Stimulated activated CD4-positive, alpha-beta T cell treated with anti-CD3 and anti-CD28 coated beads, Interleukin-12 subunit alpha, Interleukin-12 subunit beta, amount 100 ng/mL, for 24 hours (primary cell): ENCODE results near the gene MTAP.

Experiments used
- DNase-seq, 2 experiments: peaks; one replicate each; pipeline ENCODE4 v3.0.0-alpha.2; 2020; ENCODE audit warnings: low read depth in 2 of 2

Gene MTAP

DNA sequence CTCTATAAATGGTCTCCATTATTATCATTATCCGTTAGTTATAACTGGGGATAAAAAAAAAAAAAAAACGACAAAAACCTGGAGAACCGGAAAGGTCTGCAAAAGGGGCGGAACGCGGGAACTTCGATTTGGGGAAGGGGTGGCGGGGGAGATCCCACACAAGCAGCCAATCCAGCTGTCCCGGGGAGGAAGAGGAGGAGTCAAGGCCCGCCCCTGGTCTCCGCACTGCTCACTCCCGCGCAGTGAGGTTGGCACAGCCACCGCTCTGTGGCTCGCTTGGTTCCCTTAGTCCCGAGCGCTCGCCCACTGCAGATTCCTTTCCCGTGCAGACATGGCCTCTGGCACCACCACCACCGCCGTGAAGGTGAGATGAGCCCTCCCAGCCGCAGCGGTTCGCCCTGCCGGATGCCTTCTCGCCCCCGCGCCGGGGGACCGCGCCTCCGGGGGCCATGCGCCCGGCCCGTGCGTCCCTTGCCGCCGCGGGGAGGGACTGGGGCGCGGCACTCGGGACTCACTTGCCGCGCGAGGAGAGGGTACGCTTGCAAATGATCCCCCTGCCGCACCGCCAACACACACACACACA, at the start of gene MTAP:
MTAP (plus strand) TSS at position 219 of the 583 bp plus-strand sequence; CDS start at position 332, 113 bp downstream.
- DNase-seq = peak; percentile 66 to 79

DNA sequence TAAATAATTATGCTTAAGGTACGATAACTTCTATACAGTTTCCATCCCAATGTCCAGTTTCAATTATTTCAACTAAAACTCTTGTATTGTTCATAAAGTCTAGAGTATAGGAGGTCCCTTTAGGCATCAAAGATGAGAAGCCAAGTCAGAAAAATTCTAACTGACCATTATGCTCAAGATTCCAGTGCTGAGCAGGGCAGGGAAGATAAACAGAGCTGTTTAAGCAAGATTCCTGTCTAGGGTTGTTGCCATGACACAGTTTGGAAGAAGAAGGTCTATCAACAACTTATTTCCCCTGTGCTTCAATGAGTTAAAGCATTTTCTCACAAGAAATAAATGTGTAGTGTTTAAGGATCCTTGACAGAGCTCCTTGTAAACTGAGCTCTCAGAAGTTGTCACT, 48.9 kb upstream of the MTAP start:
- DNase-seq = no peak

DNA sequence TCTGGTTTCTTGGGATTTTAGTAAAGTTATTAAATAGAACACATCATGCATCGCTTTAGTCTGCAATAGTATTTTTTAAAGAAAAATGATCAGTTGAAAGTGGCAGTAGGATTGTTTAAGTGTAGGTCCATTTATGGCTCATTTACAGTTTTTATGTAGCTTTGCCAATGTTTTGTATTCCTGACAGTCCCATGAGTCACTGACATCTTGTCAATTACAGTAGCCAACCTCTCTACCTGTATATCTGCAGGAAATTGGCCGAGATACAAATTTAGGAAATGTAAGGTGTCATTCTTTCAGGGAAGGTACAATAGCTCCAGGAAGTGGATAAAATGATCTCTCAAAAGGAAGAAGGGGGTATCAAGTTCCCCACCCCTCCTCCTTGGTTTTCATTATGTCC, 47.7 kb upstream of the MTAP start:
- no peak for DNase-seq

DNA sequence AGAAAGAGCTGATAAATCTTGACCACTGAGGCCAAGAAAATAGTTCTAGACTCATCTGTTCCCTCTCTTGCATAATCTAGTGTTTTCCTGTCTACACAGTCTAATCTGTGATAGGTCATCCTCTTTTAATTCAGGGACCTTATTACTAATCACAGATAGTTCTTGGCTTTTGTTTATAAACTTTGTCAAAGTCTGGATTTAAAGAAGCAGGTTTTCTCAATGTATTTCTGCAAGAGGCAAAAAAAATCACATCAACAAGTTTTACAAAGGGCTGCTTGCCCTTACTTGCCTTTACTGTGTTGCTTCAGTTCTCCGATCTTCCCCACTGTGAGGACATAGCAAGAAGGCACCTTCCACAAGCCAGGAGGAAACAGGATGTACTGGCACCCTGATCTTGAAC, 43.9 kb upstream of the MTAP start:
- DNase-seq = no peak

DNA sequence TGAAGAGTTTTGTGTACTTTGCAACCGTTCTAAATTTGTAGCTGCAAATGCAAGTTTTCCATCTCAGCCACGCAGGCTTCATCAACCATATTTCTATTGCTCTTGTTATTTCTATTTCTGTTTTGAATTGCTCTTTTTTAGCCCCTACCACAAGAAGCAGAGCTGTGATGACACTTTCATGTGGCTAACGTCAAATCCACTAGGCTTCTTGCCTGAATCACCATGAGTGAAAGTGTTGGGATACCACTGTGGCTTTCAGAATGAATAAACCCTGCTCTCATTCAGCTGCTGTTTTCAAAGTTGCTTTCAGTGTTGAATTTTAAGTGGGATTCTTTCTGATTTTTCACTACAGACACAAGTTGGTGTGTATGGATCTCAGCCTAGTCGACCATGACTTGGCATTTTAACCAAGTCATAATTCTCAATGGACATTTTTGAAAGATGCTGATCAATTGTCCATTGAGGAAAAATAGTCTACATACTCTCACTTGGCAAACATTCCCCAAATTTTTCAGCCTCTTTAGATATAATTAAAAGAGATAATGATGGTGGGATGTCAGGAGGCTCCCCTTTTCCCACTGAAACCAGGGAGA, 41.0 kb upstream of the MTAP start:
- peak; percentile 3 to 11 for DNase-seq

DNA sequence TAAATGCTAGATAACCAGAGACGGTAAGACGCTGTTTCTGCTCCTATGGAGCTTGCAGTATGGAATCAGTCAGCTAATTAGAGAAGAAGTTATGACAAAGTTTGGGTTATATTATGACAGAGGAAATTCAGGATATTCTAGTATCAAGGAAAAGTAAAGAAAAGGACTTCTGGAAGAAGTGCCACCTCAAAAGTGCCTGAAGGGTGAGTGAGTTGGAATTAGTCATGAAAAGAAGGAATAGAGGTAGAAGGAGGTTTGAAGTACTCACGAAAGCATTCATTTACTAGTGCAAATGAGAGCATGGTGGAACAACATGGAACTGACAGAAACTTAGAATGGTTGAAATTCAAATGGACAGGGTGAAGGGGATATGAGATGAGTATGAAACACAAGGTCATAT, 40.4 kb upstream of the MTAP start:
- DNase-seq = no peak

DNA sequence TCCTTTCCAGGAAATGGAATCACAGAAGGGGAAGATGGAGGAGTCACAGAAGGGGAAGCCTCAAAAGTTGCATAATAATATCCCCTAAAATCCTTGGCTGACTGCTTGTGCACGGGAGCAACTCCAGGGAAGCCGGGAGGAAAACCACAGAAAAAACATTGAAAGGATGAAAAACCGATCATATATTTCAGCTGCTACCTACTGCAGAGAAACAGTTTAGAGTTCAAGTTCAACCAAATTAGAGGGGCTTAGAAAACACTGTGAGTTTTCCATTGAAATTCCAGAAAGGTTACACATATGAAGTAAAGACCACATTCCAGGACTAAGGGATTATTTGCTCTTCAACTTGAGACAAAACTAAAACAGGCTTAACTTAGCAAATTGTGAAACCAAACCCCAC, 37.6 kb upstream of the MTAP start:
- DNase-seq = no peak

DNA sequence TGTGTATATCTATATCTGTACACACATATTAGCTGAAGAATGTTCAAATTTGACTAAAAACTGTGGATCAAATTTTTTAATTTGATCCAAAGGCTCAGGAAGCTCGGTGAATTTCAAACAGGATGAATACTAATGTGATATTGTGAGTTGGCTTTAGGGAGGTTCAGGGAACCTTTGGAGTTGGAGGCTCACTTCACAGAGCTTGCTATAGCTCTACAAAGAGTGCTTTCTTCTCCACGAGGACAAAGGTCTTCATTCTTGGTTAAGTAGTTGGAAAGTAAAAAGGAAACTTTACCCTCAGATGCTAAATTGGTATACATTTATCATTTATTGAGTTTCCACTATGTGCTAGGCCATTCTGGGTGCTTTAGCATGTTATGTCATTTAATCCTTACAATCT, 36.3 kb upstream of the MTAP start:
- no peak for DNase-seq

DNA sequence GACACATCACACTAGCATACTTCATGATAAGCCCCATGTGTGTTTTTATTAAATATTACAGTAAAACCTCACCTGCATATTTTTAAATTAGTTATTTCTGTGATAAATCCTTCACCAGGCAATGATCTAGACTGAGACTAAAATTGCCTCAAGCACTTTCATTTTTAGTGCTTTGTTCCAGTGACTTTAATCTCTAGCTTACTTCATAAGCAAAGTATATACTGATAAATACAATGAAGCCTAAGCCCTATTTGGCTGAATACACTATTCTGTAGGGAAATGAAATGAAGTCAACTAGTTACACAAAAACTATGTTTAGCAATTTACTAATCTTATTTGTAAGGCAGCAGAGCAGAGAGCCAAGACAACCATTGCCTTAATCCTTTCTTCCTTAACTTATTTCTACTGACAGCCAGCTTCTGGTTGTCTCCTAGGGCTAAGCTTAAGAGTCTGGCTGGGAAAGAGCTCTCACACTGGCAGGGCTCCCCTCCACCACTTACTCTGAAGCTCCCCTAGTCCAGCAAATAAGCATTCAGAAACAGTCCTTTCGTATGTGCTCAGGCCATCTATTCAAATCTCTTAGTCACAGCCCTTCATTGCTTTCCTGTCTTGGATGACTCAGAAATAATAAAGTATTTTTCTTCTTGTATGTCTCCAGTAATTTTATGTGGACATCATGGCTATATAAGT, 31.4 kb upstream of the MTAP start:
- no peak for DNase-seq

DNA sequence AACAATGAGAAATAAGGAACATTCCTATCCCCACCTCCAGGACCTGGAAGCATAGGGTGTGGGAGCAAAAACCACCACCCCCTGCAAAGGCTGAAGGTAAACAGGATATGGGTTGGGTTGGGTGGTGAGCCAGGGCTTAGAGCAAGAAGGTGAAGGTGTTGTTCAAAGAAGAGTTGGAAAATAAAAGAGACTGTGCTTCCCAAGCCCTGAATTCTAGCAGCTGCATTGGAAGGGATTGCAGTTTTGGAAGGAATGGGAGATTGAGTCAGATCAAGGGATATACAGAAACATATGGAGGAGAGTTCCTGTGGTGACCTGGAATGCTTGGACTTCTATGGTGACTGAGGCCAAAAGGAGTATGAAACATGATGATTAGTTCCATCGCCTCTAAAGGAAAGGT, 24.7 kb upstream of the MTAP start:
- no peak for DNase-seq

DNA sequence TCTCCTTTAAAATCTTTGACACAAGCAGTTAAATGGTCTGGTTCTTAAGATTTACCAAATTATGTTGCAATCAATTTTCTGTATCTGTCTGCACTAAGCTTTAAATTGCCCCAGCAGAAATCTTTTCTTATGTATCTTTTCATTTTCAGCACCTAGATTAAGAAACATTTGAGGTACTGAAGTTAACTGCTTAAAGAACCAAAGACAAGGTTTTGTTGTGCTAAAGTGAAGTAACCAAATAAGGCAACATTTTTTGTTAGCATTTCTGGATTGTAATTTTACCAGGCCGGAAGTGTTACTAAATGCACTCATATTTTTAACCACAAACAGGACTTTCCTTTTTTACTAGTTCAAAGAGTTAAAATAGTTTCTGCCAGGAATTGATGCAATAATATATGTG, 24.1 kb upstream of the MTAP start:
- DNase-seq = no peak

DNA sequence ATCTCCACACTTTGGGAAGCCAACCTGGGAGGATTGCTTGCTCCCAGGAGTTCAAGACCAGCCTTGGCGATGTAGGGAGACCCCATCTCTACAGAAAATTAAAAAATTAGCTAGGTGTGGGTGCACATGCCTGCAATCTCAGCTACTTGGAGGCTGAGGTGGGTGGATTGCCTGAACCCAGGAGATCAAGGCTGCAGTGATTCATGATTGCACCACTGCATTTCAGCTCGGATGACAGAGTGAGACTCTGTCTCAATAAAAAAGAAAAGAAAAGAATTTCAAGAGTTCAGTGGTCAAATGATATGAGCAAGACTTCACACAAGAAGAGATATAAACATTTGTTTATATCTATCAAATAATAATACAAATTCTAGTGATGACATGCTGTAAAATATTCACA, 23.0 kb upstream of the MTAP start:
- no peak for DNase-seq

DNA sequence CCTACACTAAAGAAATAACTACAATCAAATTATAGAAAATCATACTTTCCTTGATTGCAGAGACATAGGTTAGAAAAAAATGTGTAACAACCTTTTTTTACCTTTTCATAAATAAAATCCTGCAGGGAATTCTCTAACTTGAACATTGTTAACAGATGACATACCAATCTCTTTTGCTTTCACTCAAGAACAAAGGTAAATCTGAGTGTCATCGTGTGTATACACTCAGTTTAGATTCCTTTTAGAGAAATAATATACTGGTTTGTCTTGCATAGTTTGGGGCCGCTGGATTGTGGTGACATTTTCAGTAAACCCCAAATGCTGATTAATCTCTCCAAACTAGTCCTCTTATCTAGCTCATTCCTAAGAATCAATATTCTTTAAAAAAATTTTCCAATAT, 20.8 kb upstream of the MTAP start:
- no peak for DNase-seq

DNA sequence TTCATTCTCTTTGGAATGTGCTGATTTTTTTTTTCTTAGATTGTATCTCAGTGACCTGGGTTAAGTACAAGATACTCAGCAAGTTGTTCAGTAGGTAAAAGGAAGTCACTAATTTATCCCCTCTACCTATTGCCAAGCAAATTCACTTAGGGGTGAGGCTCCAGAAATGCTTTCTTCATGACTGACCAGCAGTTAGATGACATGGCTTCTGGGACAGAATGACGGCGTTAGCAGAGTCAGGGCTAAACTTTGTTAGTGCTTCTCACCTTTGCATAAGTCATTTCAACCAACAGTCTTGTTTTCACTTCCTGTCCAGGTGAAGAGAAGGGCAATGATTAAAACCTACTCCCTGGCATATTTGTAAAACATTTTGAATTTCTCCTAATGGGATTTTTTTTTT, 20.2 kb upstream of the MTAP start:
- no peak for DNase-seq

DNA sequence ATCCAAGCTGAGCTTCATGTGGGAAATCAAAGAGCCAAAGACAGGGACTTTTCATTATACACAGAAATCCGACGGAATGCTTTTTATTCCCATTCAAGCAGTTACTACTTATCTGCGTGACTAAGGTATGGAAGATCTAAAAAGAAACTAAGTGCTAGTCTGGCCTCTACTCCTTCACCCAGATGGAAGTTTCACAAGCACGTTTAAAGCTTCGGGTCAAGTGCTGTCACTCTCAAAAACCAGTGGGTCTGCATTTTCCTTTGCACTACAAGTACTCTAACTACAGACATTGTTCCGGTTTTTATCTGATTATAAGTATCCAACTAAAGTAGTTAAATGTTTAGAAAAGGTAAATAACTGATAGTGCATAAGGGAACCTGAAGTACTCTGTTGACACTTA, 13.7 kb upstream of the MTAP start:
- no peak for DNase-seq

DNA sequence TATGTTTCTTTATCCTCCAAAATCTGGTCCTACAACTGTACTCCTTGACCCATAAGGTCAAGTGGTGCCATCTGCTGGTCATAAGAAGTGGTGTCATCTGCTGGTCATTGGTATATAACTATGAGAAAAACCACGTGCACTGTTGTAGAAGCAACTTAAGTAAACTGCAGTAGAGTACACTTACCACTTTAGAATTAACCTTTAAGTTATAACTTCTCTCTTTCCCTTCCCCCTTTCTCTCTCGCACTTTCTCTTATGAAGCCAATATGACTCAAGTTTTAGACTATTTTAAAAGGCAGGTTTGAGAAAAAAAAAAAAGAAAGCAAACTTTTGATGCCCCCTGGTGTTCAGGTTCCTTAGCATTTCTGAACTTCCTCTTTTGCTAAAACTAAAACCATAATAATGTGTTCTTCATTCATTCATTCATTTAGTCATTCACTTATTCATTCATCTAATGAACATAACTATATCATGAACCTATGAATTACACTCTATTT, 12.8 kb upstream of the MTAP start:
- peak in 1 of 2 experiments; percentile 28 for DNase-seq

DNA sequence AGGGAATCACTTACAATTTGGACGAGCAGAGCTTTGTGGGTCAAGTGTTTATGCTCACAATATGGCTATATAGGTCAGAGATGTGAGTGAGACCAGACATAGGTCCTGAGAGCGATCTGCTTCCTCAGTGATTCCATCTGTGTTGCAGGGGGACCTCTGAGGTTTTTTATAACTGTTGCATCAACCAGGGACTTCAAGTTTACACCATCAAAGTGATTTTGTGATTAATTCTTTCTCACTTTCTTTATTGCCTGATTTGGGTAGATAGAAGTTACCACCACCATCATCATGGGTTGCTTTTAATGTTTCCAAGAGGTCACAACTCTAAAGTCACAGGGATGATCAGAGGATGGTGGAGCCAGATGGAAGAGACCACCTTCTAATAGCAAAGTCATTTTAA, 7.0 kb upstream of the MTAP start:
- DNase-seq = no peak

DNA sequence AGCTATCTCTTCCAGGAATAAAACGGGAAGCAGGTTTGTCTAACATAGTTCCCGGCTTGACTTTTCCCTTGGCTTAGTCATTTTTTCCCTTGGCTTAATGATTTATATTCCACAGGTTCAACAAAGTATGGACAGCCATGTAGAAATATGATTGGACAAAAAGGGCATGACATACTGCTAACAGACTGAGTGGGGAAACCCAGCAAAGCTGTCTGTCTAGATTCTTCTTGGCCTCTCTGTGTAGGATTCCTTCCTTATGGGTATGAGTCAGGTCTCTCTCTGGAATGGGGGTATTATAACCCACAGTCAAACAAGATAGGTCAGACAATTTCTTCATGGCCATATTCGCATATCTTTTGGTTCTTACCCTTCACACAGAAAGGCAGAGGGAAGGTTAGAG, 5.7 kb upstream of the MTAP start:
- DNase-seq = no peak

DNA sequence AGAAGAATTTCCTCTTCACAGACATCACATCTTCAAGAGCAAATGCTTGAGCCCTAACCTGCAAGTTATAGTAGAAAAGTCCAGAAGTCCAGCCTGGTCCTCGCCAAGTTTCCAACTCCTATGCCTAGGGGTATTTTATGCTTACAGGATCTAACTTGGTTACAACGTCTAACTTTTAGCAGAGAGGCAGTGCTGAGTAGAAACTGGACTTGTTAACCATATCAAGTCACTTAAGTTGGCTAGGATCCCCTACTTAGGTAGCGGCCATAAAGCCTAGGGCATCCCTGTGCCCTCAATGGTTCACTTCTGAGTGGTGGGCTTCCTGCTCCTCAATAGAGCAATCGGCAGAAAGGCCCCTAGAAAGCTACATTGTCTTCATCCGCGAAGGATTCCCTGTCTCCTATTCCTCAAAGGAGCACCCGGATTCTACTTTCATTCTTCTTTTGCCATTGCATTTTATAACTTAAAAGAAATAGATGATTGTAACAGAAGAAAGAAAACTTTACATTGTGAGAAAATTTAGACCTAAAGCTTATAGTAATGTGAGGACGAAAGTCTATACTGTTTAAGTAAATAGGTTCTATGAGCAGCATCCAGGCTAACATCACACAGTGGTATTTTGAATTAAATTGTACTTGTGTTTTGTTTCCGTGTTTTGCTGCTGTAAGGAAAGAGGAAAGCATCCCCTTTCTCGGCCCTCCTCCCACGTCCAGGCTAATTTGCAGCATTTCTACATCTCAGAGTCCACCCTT, 1.3 kb upstream of the MTAP start:
- no peak for DNase-seq

DNA sequence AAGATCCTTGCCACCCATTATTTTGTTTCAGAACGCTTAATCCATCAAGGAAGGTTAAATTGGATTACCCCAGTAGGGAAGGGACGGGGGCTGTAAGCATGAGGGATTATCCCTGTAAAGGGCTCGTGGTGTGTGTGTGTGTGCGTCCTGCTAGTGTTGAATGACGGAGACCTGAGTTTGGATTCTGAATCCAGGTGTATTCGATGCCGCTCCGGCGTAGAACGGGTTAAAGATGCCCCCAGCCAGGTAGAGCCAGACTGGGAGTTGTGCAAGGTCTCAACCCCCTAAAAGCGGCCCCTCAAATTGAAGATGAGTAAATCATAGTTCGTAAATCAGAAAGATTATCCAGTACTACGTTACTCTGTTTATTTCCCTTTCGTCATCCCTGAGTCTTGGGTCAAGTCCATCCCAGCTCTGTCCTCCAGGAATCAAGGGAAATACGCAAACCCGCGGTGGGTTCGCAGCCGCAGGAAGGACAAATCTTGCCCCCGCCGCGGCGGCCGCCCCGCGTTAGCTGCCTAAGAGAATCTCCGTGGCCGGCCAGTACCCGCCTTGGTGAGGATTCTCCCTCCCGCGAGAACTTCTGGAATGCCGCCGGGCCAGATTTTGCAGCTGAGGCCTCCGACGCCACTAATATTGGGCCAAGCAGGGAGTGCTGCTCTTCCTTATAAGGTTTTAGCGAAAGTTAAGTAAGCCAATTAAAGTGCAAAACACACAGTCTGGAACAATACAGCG, 586 bp upstream of the MTAP start:
- no peak for DNase-seq

DNA sequence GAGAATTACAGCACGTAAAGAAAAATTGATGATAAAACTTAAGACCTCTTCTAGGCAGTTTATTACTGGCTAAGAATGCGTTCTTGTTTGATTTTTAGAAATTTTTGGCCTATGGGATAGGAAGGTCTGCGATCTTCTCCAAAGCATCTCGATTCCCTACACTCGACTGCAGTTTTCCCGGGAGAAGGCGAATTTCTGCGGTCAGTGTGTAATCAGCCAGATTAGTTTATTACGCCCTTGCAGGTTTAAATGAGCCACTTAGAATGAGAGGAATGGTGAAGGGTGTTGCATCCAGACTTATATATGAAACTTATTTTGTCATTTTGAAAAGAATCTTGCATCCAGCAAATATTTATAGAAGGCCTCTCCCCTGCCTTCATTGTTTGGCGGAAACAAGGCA, 1.2 kb downstream of the MTAP start:
- DNase-seq = no peak

DNA sequence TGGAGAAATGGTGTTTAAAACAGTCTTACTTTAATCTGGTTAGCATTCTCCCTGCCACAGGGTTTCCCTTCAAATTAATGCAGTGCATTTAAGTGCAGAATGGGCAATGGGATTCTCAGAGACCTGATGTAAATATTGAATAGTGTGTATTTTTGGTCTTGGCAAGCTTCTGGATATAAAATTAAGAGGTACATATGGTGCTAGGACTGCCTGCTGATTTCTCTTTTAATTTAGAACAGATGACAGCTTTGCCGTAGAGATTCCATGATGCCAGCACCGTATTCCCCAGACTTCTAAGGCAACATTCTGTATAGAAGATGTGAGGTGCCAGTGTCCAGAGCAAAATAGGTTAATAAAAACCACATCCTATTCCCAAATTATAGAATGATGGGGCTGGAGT, 1.9 kb downstream of the MTAP start:
- DNase-seq = no peak
